CD4-positive, alpha-beta memory T cell (primary cell): ENCODE data around the gene SUFU. TPM values are rescaled to one million over a fixed set of nuclear protein-coding genes. Genes with fewer than 3 reads are reported as not detected.

Experiments
- CTCF ChIA-PET: fragments of 350-600 bp; sonication (Branson Sonifier 250); formaldehyde crosslinking; loops from one replicate; lab custom pipeline; 2021; ENCODE audit warnings: inconsistent platforms; ENCODE audit not compliant: partially characterized antibody; lab: Charles Lee
- POLR2A ChIA-PET: fragments of 350-600 bp; sonication (Branson Sonifier 250); formaldehyde crosslinking; loops from one replicate; lab custom pipeline; 2021; ENCODE audit not compliant: partially characterized antibody; lab: Charles Lee
- DNase-seq, 5 donors: peaks; one replicate each; pipeline versions ENCODE4 v3.0.0 to v3.0.0-alpha.2; 2020 to 2022; ENCODE audit warnings: mixed read lengths in 1 of 5
- H3K27ac ChIP-seq: one replicate; pipeline ENCODE4 v1.7.0; 2013; ENCODE audit warnings: low read depth, low read length
- H3K27me3 ChIP-seq: 2 replicates; pipeline ENCODE4 v1.7.0; 2013; ENCODE audit warnings: mild to moderate bottlenecking, low read length, moderate library complexity; ENCODE audit not compliant: insufficient read depth
- H3K36me3 ChIP-seq: 2 replicates; pipeline ENCODE4 v1.7.0; 2013; ENCODE audit warnings: mild to moderate bottlenecking, low read length, moderate library complexity; ENCODE audit not compliant: insufficient read depth
- H3K4me1 ChIP-seq: 2 replicates; pipeline ENCODE4 v1.7.0; 2013; ENCODE audit warnings: mild to moderate bottlenecking, low read length, moderate library complexity; ENCODE audit not compliant: insufficient read depth
- H3K4me3 ChIP-seq, 2 donors: one replicate each; pipeline ENCODE4 v1.7.0; 2013; ENCODE audit warnings: low read length in 2 of 2, mild to moderate bottlenecking in 1 of 2
- H3K9me3 ChIP-seq, 2 donors: one replicate each; pipeline ENCODE4 v1.7.0; 2013; ENCODE audit warnings: low read length in 2 of 2, control low read depth in 1 of 2; ENCODE audit not compliant: control insufficient read depth in 1 of 2
- H3K27ac Mint-ChIP-seq, 7 donors: one replicate each; pipeline ENCODE4 v1.8.0; 2020 to 2021; ENCODE audit warnings: mixed read lengths in 7 of 7, mild to moderate bottlenecking in 6 of 7, inconsistent platforms in 3 of 7, moderate library complexity in 3 of 7
- H3K27me3 Mint-ChIP-seq, 2 donors: one replicate each; pipeline ENCODE4 v1.8.0; 2020 to 2021; ENCODE audit warnings: mixed read lengths in 2 of 2
- H3K36me3 Mint-ChIP-seq, 2 donors: one replicate each; pipeline ENCODE4 v1.8.0; 2020 to 2021; ENCODE audit warnings: mixed read lengths in 2 of 2, inconsistent platforms in 1 of 2, mild to moderate bottlenecking in 1 of 2
- H3K4me1 Mint-ChIP-seq, 4 donors: one replicate each; pipeline ENCODE4 v1.8.0; 2020 to 2021; ENCODE audit warnings: mixed read lengths in 4 of 4, mild to moderate bottlenecking in 1 of 4
- H3K4me3 Mint-ChIP-seq, 8 donors: one replicate each; pipeline ENCODE4 v1.8.0; 2020 to 2021; ENCODE audit warnings: mixed read lengths in 8 of 8, mild to moderate bottlenecking in 7 of 8, moderate library complexity in 6 of 8, inconsistent platforms in 3 of 8
- H3K9me3 Mint-ChIP-seq, 8 donors: one replicate each; pipeline ENCODE4 v1.8.0; 2020 to 2021; ENCODE audit warnings: mixed read lengths in 8 of 8, mild to moderate bottlenecking in 5 of 8, inconsistent platforms in 3 of 8, moderate library complexity in 1 of 8
- intact Hi-C: fragments of 100-400 bp; cut with micrococcal nuclease; formaldehyde crosslinking; loops from one replicate; pipeline ENCODE4 v1.15.1; 2023
- polyA plus RNA-seq, 2 donors: library from polyadenylated mRNA; unstranded; fragments of 300-500 nt; fragmentation: Illumina TruSeq; gene quantifications; one replicate each; pipeline ENCODE4 v1.2.3, GENCODE V29; 2021
- total RNA-seq, 2 experiments: library from RNA; stranded (reverse); gene quantifications; one replicate each; pipeline ENCODE4 v1.2.3, GENCODE V29; 2021

Gene SUFU
- total and polyA plus RNA-seq, 4 experiments from 2014 or later, result 2.0 to 22.0 (median 16.5) TPM

DNA sequence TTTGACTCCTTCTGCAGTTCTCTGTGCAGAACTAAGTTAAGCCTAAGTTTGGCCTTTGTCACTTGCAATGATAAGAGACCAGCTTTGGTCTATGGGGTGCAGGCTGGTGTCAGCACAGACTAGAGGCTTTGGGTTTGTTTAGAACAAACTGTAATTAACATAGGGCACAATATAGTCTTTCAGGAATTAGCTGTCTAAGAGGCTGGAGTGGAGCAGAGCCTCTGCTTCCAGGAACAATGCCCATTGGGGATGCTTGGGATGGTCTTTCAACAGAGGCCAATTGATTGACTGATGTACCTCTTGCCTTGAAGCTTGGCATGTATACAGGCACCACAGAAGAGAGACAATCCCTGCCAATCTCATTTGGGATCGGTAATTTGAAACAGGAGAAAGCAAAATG, 4.7 kb downstream of the SUFU start:
- H3K36me3 Mint-ChIP-seq, result peaks cover 30 to 56% of the 10 kb centered on the region in 2 donors
- Histone ChIP-seq H3K9me3 (no peaks in the 10 kb centered on the region), H3K27ac (peak overlapping the region; percentile 4), H3K4me3 (no peak overlapping the region), H3K36me3 (peaks cover 42% of the 10 kb centered on the region), H3K4me1 (peaks cover 33% of the 10 kb centered on the region), H3K27me3 (no peaks in the 10 kb centered on the region)
- DNase-seq, result no peak
- intact Hi-C loops, result no loop called here
- H3K4me3 Mint-ChIP-seq, result peak overlapping the region in 1 of 8 donors; percentile 31
- peak overlapping the region in 5 of 7 donors; percentile 11 to 41 (median 23) for H3K27ac Mint-ChIP-seq
- peaks cover 20 to 62% (median 42%) of the 10 kb centered on the region in 4 donors for H3K4me1 Mint-ChIP-seq
- ChIA-PET POLR2A (interaction anchor here (1.0 to 1.9 kb wide), 2 partner anchors 10 to 136 kb away, joined by 3 to 6 read pairs; partner anchors contain the start of gene TRIM8), CTCF (interaction anchor here (0.7 to 1.8 kb wide), 5 partner anchors 12 to 278 kb away, joined by 3 to 4 read pairs (median 4); no protein-coding TSS in a partner anchor)
- no peaks in the 10 kb centered on the region for H3K9me3 Mint-ChIP-seq
- no peaks in the 10 kb centered on the region for H3K27me3 Mint-ChIP-seq

DNA sequence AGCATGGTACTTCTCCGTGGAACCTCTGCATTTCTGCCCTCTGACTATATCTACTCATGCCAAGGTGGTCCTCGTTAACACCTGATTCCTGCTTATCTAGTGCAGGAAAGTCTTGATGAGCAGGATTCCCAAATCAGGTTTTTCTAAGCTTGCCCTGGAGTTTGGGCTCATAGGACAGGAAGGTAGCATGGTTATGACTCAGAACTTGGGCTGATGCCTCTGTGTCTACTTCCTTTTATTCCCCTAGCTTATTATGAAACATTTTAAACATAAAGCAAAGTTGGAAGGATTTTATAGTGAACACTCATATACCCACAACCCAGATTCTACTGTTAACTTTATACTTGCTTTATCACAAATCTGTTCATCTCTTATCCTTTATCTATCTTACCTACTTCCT, 5.6 kb downstream of the SUFU start:
- ChIA-PET POLR2A (interaction anchor here (1.9 kb wide), 1 partner anchor 11 kb away, joined by 6 read pairs; no protein-coding TSS in a partner anchor), CTCF (interaction anchor here (0.6 to 1.1 kb wide), 3 partner anchors 70 to 136 kb away, joined by 3 to 4 read pairs (median 3); no protein-coding TSS in a partner anchor)
- H3K36me3 Mint-ChIP-seq, result peaks cover 30 to 62% of the 10 kb centered on the region in 2 donors
- H3K9me3 ChIP-seq, result no peaks in the 10 kb centered on the region
- no peaks in the 10 kb centered on the region for H3K27me3 Mint-ChIP-seq
- H3K36me3 ChIP-seq, result peaks cover 48% of the 10 kb centered on the region
- H3K4me1 Mint-ChIP-seq, result peaks cover 20 to 62% (median 41%) of the 10 kb centered on the region in 4 donors
- peaks cover 32% of the 10 kb centered on the region for H3K4me1 ChIP-seq
- H3K4me3 Mint-ChIP-seq, result peak overlapping the region in 1 of 8 donors; percentile 20
- no peaks in the 10 kb centered on the region for H3K27me3 ChIP-seq
- H3K27ac ChIP-seq, result peak overlapping the region; percentile 4
- peak overlapping the region in 3 of 7 donors; percentile 36 to 58 (median 42) for H3K27ac Mint-ChIP-seq
- intact Hi-C loops, result no loop called here
- no peak overlapping the region for H3K4me3 ChIP-seq
- no peaks in the 10 kb centered on the region for H3K9me3 Mint-ChIP-seq
- DNase-seq, result no peak

DNA sequence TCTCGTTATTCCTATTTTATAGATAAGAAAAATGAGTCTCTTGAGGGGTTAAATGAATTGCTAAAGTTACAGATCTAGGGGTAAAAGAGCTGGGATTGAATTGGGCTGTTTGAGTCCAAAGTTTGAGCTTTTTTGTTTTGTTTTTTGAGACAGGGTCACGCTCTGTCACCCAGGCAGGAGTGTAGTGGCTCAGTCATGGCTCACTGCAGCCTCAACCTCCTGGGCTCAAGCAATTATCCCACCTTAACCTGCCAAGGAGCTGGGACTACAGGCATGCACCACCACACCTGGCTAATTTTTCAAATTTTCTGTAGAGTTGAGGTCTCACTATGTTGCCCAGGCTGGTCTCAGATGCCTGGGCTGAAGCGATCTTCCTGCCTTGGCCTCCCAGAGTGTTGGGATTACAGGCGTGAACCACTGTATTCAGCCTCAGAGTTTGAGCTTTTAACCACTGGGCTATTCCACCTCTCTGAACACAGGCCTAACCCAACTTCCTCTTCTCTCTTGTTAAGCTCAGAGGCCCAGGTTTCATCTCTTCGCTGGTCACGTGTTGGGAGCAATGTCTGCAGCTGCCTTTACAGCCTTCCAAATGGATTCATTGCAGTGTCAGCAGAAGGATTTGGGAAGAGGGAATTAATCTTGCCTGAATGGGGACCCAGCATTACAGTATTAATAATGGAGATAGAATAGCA, 8.0 kb downstream of the SUFU start:
- H3K27me3 ChIP-seq, result no peaks in the 10 kb centered on the region
- no peaks in the 10 kb centered on the region for H3K27me3 Mint-ChIP-seq
- no peaks in the 10 kb centered on the region for H3K9me3 ChIP-seq
- H3K4me3 Mint-ChIP-seq, result no peak overlapping the region
- H3K36me3 ChIP-seq, result peaks cover 51% of the 10 kb centered on the region
- intact Hi-C loops, result no loop called here
- H3K36me3 Mint-ChIP-seq, result peaks cover 30 to 63% of the 10 kb centered on the region in 2 donors
- H3K9me3 Mint-ChIP-seq, result no peaks in the 10 kb centered on the region
- H3K4me3 ChIP-seq, result no peak overlapping the region
- H3K27ac Mint-ChIP-seq, result peak overlapping the region in 3 of 7 donors; percentile 55 to 88 (median 67)
- no peak overlapping the region for H3K27ac ChIP-seq
- POLR2A ChIA-PET, result interaction anchor here (1.8 kb wide), 1 partner anchor 7 kb away, joined by 4 read pairs; the partner anchor contains the start of gene SUFU
- no peak for DNase-seq
- CTCF ChIA-PET, result interaction anchor here (0.9 kb wide), 1 partner anchor 8 kb away, joined by 3 read pairs; the partner anchor contains the start of gene SUFU
- H3K4me1 ChIP-seq, result peaks cover 14% of the 10 kb centered on the region
- peaks cover 11 to 42% (median 27%) of the 10 kb centered on the region in 4 donors for H3K4me1 Mint-ChIP-seq

DNA sequence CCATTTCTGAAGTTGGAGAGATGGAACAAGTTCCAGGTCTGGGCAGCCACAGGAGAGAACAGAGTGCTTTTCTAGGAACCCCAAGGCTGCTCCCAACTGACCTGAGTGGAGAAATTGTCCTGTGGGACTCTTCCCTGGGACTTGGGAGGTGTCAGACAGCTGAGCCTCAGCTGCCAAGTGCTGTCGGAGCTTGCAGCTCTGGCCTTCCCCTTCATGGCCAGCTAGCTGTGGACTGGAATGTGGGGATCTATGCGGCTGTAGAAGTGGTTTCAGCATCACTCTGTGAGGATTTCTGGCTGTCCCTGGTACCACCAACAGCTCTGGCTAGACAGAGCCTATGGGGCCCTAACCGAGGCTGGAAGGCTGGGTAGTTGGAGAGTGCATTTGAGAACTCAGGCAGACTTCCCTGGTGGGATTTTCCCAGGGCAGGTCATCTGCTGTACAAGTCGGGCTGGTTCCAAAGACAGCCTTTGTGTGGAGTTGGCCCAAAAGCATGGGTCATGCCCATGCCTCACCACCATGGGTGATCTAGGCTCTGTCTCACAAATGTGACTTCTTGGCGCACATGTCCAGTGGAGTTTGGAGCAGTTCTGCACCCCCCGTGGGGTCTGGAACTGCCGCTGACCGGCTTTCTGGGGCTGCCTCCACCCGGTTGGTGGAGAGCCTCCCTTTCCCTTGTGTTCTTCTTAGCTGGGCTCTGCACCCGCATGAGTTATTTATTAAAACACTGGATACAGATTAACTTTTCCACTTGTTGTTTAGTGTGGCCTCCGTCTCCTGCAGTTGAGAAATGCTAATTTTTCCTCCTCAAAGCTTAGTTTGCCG, 10.9 kb downstream of the SUFU start:
- Mint-ChIP-seq H3K27me3 (no peaks in the 10 kb centered on the region), H3K9me3 (no peaks in the 10 kb centered on the region), H3K27ac (peak overlapping the region in 1 of 7 donors; percentile 8), H3K36me3 (peaks cover 26 to 52% of the 10 kb centered on the region in 2 donors), H3K4me1 (peaks cover 14 to 23% (median 18%) of the 10 kb centered on the region in 4 donors), H3K4me3 (no peak overlapping the region)
- no peak overlapping the region for H3K27ac ChIP-seq
- no peak overlapping the region for H3K4me3 ChIP-seq
- no peaks in the 10 kb centered on the region for H3K9me3 ChIP-seq
- intact Hi-C loops, result no loop called here
- no peaks in the 10 kb centered on the region for H3K27me3 ChIP-seq
- ChIA-PET CTCF (interaction anchor here (0.7 to 1.5 kb wide), 2 partner anchors 11 to 20 kb away, joined by 3 read pairs; partner anchors contain the start of gene SUFU), POLR2A (no interaction called here)
- peaks cover 7% of the 10 kb centered on the region for H3K4me1 ChIP-seq
- H3K36me3 ChIP-seq, result peaks cover 37% of the 10 kb centered on the region
- no peak for DNase-seq

DNA sequence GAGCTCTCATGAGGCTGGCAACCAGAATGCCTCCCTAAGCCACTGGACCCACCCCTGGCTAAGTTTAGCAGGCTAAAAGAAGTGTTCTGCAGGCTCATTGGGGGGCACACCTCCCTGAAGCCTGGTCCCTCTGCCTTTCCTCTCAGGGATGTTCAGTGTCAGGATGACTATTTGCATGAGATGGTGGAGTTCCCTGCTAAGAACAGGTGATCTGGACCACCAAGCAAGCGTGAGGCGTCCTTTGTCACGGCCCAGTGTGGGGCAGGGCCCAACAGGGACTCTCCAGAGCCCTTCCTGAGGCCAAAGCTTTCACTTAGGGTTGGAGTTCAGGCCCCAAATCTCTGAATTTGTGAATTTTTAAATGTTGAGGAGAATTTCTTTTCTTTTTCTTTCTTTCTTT, 12.0 kb downstream of the SUFU start:
- no peaks in the 10 kb centered on the region for H3K27me3 Mint-ChIP-seq
- ChIA-PET CTCF (no interaction called here), POLR2A (interaction anchor here (0.5 kb wide), 1 partner anchor 714 kb away, joined by 3 read pairs; no protein-coding TSS in a partner anchor)
- peaks cover 29 to 51% of the 10 kb centered on the region in 2 donors for H3K36me3 Mint-ChIP-seq
- Histone ChIP-seq H3K27ac (no peak overlapping the region), H3K4me1 (peaks cover 7% of the 10 kb centered on the region), H3K27me3 (no peaks in the 10 kb centered on the region), H3K4me3 (no peak overlapping the region), H3K9me3 (no peaks in the 10 kb centered on the region), H3K36me3 (peaks cover 32% of the 10 kb centered on the region)
- intact Hi-C loops, result no loop called here
- H3K9me3 Mint-ChIP-seq, result no peaks in the 10 kb centered on the region
- no peak overlapping the region for H3K4me3 Mint-ChIP-seq
- peak overlapping the region in 3 of 7 donors; percentile 9 to 42 (median 35) for H3K27ac Mint-ChIP-seq
- DNase-seq, result no peak
- peaks cover 16 to 26% (median 23%) of the 10 kb centered on the region in 4 donors for H3K4me1 Mint-ChIP-seq

DNA sequence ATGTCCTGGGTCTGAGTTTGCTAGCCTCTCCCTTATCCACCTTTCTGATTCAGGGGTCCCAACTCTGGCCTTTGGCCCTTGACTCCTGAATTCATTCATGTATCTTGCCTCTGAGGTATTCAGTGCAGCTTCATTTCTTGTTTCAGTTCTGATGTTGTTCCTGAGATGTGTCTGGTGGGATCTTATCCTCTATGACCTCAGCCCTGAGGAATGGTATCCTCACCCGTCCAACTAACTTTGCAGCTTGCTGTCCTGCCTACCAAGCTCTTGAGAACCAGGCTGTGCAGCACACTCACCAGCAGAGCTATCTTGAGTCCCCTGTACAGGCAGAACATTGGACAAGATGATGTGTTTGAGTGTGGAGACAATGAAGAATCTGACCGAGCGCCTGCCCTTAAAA, 13.8 kb downstream of the SUFU start:
- Mint-ChIP-seq H3K27ac (peak overlapping the region in 4 of 7 donors; percentile 16 to 88 (median 30)), H3K9me3 (no peaks in the 10 kb centered on the region), H3K4me1 (peaks cover 12 to 26% (median 22%) of the 10 kb centered on the region in 4 donors), H3K4me3 (no peak overlapping the region), H3K27me3 (no peaks in the 10 kb centered on the region), H3K36me3 (peaks cover 18 to 42% of the 10 kb centered on the region in 2 donors)
- Histone ChIP-seq H3K36me3 (peaks cover 18% of the 10 kb centered on the region), H3K9me3 (no peaks in the 10 kb centered on the region), H3K4me1 (no peaks in the 10 kb centered on the region), H3K4me3 (no peak overlapping the region), H3K27me3 (no peaks in the 10 kb centered on the region), H3K27ac (no peak overlapping the region)
- POLR2A ChIA-PET, result no interaction called here
- intact Hi-C loops, result no loop called here
- CTCF ChIA-PET, result interaction anchor here (0.8 kb wide), 1 partner anchor 13 kb away, joined by 3 read pairs; no protein-coding TSS in a partner anchor
- DNase-seq, result no peak
